GM23338 (cell line): Measurements from ENCODE around the gene TMEM61. TPM values are rescaled to one million over a fixed set of nuclear protein-coding genes. Genes with fewer than 3 reads are reported as not detected.
A peak's percentile ranks its signal among the peaks of the same experiment; 100 is the strongest.

Experiments used
- ATAC-seq: fragments of 200-7000 bp; cut with Tn5 transposase; 3 replicates; pipeline ENCODE4 v1.9.1; 2020
- DNase-seq: peaks from one replicate; pipeline ENCODE4 v3.0.0-alpha.2; 2015; ENCODE audit warnings: low spot score
- H2AFZ ChIP-seq: fragments of 200-600 bp; sonication (generic); 2 replicates; pipeline ENCODE4 v1.8.0; 2016; ENCODE audit warnings: antibody characterized with exemption, mild to moderate bottlenecking, moderate library complexity
- H3F3A ChIP-seq: fragments of 200-600 bp; sonication (generic); replicated peaks from 2 replicates; pipeline ENCODE4 v1.8.0; 2017; ENCODE audit warnings: antibody characterized with exemption, mixed run types, low read depth
- H3K27ac ChIP-seq: fragments of 200-600 bp; sonication (generic); 2 replicates; pipeline ENCODE4 v1.6.1; 2016; ENCODE audit warnings: low read depth
- H3K27me3 ChIP-seq: fragments of 200-600 bp; sonication (generic); 2 replicates; pipeline ENCODE4 v1.8.0; 2016; ENCODE audit warnings: mild to moderate bottlenecking, mixed run types, moderate library complexity; ENCODE audit not compliant: insufficient read depth
- H3K36me3 ChIP-seq: fragments of 200-600 bp; sonication (generic); 2 replicates; pipeline ENCODE4 v1.8.0; 2016; ENCODE audit warnings: mild to moderate bottlenecking; ENCODE audit not compliant: insufficient read depth
- H3K4me1 ChIP-seq: fragments of 200-600 bp; sonication (generic); 2 replicates; pipeline ENCODE4 v1.8.0; 2016; ENCODE audit warnings: mild to moderate bottlenecking, moderate library complexity; ENCODE audit not compliant: insufficient read depth
- H3K4me2 ChIP-seq: fragments of 200-600 bp; sonication (generic); 2 replicates; pipeline ENCODE4 v1.7.1; 2017; ENCODE audit warnings: mixed run types
- H3K4me3 ChIP-seq: fragments of 200-600 bp; sonication (generic); 2 replicates; pipeline ENCODE4 v1.6.1; 2016; ENCODE audit warnings: mixed run types
- H3K79me2 ChIP-seq: fragments of 200-600 bp; sonication (generic); replicated peaks from 2 replicates; pipeline ENCODE4 v1.8.0; 2017; ENCODE audit warnings: mild to moderate bottlenecking; ENCODE audit not compliant: insufficient read depth
- H3K9me2 ChIP-seq: fragments of 200-600 bp; sonication (generic); 2 replicates; pipeline ENCODE4 v1.8.0; 2017; ENCODE audit not compliant: insufficient read depth
- H4K20me1 ChIP-seq: fragments of 200-600 bp; sonication (generic); replicated peaks from 2 replicates; pipeline ENCODE4 v1.8.0; 2017; ENCODE audit warnings: mild to moderate bottlenecking; ENCODE audit not compliant: insufficient read depth
- H3K27ac Mint-ChIP-seq: 2 replicates; pipeline ENCODE4 v1.8.0; 2020; ENCODE audit warnings: inconsistent platforms, mild to moderate bottlenecking, moderate library complexity, mixed read lengths
- H3K27me3 Mint-ChIP-seq: 3 replicates; pipeline ENCODE4 v1.8.0; 2022; ENCODE audit warnings: low read depth, mild to moderate bottlenecking, moderate library complexity, mixed read lengths, inconsistent platforms; ENCODE audit not compliant: insufficient read depth, poor library complexity
- H3K36me3 Mint-ChIP-seq: 3 replicates; pipeline ENCODE4 v1.8.0; 2021; ENCODE audit warnings: low read depth, mild to moderate bottlenecking, inconsistent platforms, moderate library complexity, mixed read lengths
- H3K4me1 Mint-ChIP-seq: 3 replicates; pipeline ENCODE4 v1.8.0; 2020; ENCODE audit warnings: mild to moderate bottlenecking, inconsistent platforms, mixed read lengths
- H3K4me3 Mint-ChIP-seq: 3 replicates; pipeline ENCODE4 v1.8.0; 2021; ENCODE audit warnings: moderate library complexity, mild to moderate bottlenecking, inconsistent platforms, mixed read lengths
- H3K9me3 Mint-ChIP-seq: 3 replicates; pipeline ENCODE4 v1.8.0; 2020; ENCODE audit warnings: moderate library complexity, mild to moderate bottlenecking, inconsistent platforms, mixed read lengths
- CREB1 ChIP-seq: fragments of 250-450 bp; sonication (Bioruptor Pico); IDR thresholded peaks from 2 replicates; pipeline ENCODE4 v1.5.0; 2020; ENCODE audit warnings: low read depth, mild to moderate bottlenecking, moderate library complexity
- CTCF ChIP-seq, 2 experiments: fragments of 200-600 bp in 1 of 2; sonication (generic) in 1 of 2; conservative IDR thresholded peaks; 2 replicates each; pipeline versions ENCODE4 v1.5.1 to v1.6.1; 2016 to 2017; ENCODE audit warnings: antibody characterized with exemption in 2 of 2, low read depth in 2 of 2, mild to moderate bottlenecking in 2 of 2, moderate library complexity in 1 of 2
- ETS1 ChIP-seq: IDR thresholded peaks from 2 replicates; pipeline ENCODE4 v1.6.1; 2016; ENCODE audit warnings: antibody characterized with exemption
- EZH2 ChIP-seq: fragments of 200-600 bp; sonication (generic); IDR thresholded peaks from one replicate; pipeline ENCODE4 v1.8.0; 2017; ENCODE audit warnings: antibody characterized with exemption, mild to moderate bottlenecking, low read depth; ENCODE audit not compliant: unreplicated experiment
- EZH2phosphoT487 ChIP-seq: fragments of 200-600 bp; sonication (generic); IDR thresholded peaks from one replicate; pipeline ENCODE4 v1.8.1; 2018; ENCODE audit warnings: antibody characterized with exemption; ENCODE audit not compliant: unreplicated experiment
- JUNB ChIP-seq: IDR thresholded peaks from one replicate; pipeline ENCODE4 v1.6.1; 2016; ENCODE audit warnings: antibody characterized with exemption; ENCODE audit not compliant: unreplicated experiment
- NANOG ChIP-seq: IDR thresholded peaks from 2 replicates; pipeline ENCODE4 v1.6.1; 2016; ENCODE audit warnings: antibody characterized with exemption, borderline replicate concordance
- STAT1 ChIP-seq: IDR thresholded peaks from one replicate; pipeline ENCODE4 v1.6.1; 2016; ENCODE audit warnings: antibody characterized with exemption; ENCODE audit not compliant: unreplicated experiment
- ZNF114 ChIP-seq: fragments of 250-450 bp; sonication (Bioruptor Pico); IDR thresholded peaks from 2 replicates; pipeline ENCODE4 v1.5.0; 2020; ENCODE audit warnings: mild to moderate bottlenecking, moderate library complexity
- ZNF331 ChIP-seq: fragments of 250-450 bp; sonication (Bioruptor Pico); IDR thresholded peaks from 2 replicates; pipeline ENCODE4 v1.5.0; 2020; ENCODE audit warnings: low read depth, mild to moderate bottlenecking, moderate library complexity
- ZNF462 ChIP-seq: fragments of 250-450 bp; sonication (Bioruptor Pico); IDR thresholded peaks from 2 replicates; pipeline ENCODE4 v1.5.0; 2020; ENCODE audit warnings: mild to moderate bottlenecking, moderate library complexity
- polyA plus RNA-seq: library from polyadenylated mRNA; unstranded; fragments of >200 nt; fragmentation: Nextera tagmentation; extraction: Ambion mirVana; gene quantifications from 2 replicates; pipeline ENCODE4 v1.2.1, GENCODE V29; 2016
- total RNA-seq: library from RNA; depleted of rRNA; stranded (reverse); fragments of >200 nt; shearing (Covaris generic); gene quantifications from 2 replicates; pipeline ENCODE4 v1.2.3, GENCODE V29; 2014

TMEM61 gene
- total and polyA plus RNA-seq, 2 experiments from 2014 or later = 2.0 to 3.6 TPM

GRCh38 chr1:54968551-54968950, 11.9 kb upstream of the TMEM61 start:
- H3K27me3 Mint-ChIP-seq = peaks cover 5% of the 10 kb centered on the region
- no peak for ATAC-seq
- H3K27ac Mint-ChIP-seq = no peak overlapping the region
- no peaks in the 10 kb centered on the region for H3K27me3 ChIP-seq
- H3K9me3 Mint-ChIP-seq = no peaks in the 10 kb centered on the region
- peaks cover 8% of the 10 kb centered on the region; the same call in 1 of the 2 replicates for H3K4me1 ChIP-seq
- no peak overlapping the region; the same call in 1 of the 2 replicates for H2AFZ ChIP-seq
- H3K4me2 ChIP-seq = no peak overlapping the region
- H3K4me3 Mint-ChIP-seq = no peak overlapping the region
- no peak overlapping the region for H3K27ac ChIP-seq
- H3K79me2 ChIP-seq = no peaks in the 10 kb centered on the region
- DNase-seq = no peak
- no peaks in the 10 kb centered on the region for H3F3A ChIP-seq
- no peaks in the 10 kb centered on the region for H4K20me1 ChIP-seq
- H3K4me3 ChIP-seq = no peak overlapping the region
- H3K9me2 ChIP-seq = peaks cover 9% of the 10 kb centered on the region; the same call in 1 of the 2 replicates
- H3K4me1 Mint-ChIP-seq = peaks cover 8% of the 10 kb centered on the region
- TF ChIP-seq JUNB (no peak), CREB1 (CRISPR knock-in tag) (no peak), ETS1 (no peak), ZNF114 (no peak), EZH2 (no peak), NANOG (no peak), EZH2phosphoT487 (no peak), CTCF (conservative IDR thresholded peaks at IDR 0.05; ENCODE audit: low read depth in 2 of 2) (no peak), ZNF331 (CRISPR knock-in tag) (no peak)
- no peaks in the 10 kb centered on the region for H3K36me3 ChIP-seq
- H3K36me3 Mint-ChIP-seq = no peaks in the 10 kb centered on the region

GRCh38 chr1:54969879-54970278, 10.5 kb upstream of the TMEM61 start:
- ATAC-seq = no peak
- H4K20me1 ChIP-seq = no peaks in the 10 kb centered on the region
- no peak overlapping the region for H3K4me3 ChIP-seq
- H3K27ac ChIP-seq = no peak overlapping the region
- H2AFZ ChIP-seq = 0 out of 2 replicates have a peak overlapping the region, but pooled peaks have one; percentile 7
- H3F3A ChIP-seq = no peaks in the 10 kb centered on the region
- peaks cover 8% of the 10 kb centered on the region; the same call in 1 of the 2 replicates for H3K4me1 ChIP-seq
- Mint-ChIP-seq H3K36me3 (no peaks in the 10 kb centered on the region), H3K27me3 (peaks cover 5% of the 10 kb centered on the region), H3K4me1 (peaks cover 9% of the 10 kb centered on the region), H3K9me3 (no peaks in the 10 kb centered on the region), H3K4me3 (no peak overlapping the region), H3K27ac (no peak overlapping the region)
- H3K4me2 ChIP-seq = no peak overlapping the region
- H3K36me3 ChIP-seq = no peaks in the 10 kb centered on the region
- peaks cover 9% of the 10 kb centered on the region; the same call in 1 of the 2 replicates for H3K9me2 ChIP-seq
- no peak for DNase-seq
- H3K79me2 ChIP-seq = no peaks in the 10 kb centered on the region
- H3K27me3 ChIP-seq = no peaks in the 10 kb centered on the region
- TF ChIP-seq NANOG = no peak
- TF ChIP-seq ETS1 = no peak
- TF ChIP-seq ZNF462 = no peak
- no peak for TF ChIP-seq EZH2phosphoT487
- no peak for TF ChIP-seq EZH2
- TF ChIP-seq STAT1 = no peak
